ENCODE data around the gene LY6G6D. TPM values are rescaled to one million over a fixed set of nuclear protein-coding genes. Genes with fewer than 3 reads are reported as not detected.
A peak's percentile ranks its signal among the peaks of the same experiment; 100 is the strongest.

Gene LY6G6D
- total RNA-seq, 1 donor from 2014 or later, result not detected

DNA sequence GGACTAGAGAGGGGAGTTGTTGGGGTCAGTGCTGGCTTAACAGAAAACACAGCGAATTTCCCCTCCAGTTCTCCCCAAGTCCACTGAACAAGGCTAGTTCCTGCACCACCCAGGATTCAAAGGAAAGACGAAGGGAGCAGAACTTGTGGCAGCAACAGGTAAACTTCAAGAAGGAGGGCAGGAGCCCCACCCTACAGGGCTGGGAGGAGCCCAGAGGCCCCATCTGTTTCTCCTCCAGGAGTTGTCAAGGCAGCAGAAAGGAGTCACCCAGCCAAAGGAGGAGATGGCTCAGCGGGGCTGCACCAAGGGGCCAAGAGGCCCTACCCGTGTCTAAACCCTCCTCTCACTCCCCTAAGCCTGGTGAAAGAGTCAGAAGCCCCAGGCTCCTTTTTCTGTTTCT is 49.0 kb downstream of the LY6G6D start:
- H3K4me1 Mint-ChIP-seq, result peaks cover 35% of the 10 kb centered on the region
- no peak overlapping the region for H3K4me3 Mint-ChIP-seq
- H3K27ac Mint-ChIP-seq (ENCODE audit: unreplicated experiment), result no peak overlapping the region
- H3K9me3 Mint-ChIP-seq, result no peaks in the 10 kb centered on the region
- no peaks in the 10 kb centered on the region for H3K27me3 Mint-ChIP-seq (ENCODE audit: low read depth)
- no peak for DNase-seq (ENCODE audit: low read depth, low spot score)
- H3K36me3 Mint-ChIP-seq (ENCODE audit: low read depth), result peaks cover 24% of the 10 kb centered on the region
- TF ChIP-seq, protein P1, sequence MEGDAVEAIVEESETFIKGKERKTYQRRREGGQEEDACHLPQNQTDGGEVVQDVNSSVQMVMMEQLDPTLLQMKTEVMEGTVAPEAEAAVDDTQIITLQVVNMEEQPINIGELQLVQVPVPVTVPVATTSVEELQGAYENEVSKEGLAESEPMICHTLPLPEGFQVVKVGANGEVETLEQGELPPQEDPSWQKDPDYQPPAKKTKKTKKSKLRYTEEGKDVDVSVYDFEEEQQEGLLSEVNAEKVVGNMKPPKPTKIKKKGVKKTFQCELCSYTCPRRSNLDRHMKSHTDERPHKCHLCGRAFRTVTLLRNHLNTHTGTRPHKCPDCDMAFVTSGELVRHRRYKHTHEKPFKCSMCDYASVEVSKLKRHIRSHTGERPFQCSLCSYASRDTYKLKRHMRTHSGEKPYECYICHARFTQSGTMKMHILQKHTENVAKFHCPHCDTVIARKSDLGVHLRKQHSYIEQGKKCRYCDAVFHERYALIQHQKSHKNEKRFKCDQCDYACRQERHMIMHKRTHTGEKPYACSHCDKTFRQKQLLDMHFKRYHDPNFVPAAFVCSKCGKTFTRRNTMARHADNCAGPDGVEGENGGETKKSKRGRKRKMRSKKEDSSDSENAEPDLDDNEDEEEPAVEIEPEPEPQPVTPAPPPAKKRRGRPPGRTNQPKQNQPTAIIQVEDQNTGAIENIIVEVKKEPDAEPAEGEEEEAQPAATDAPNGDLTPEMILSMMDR (conservative IDR thresholded peaks at IDR 0.05), result no peak

DNA sequence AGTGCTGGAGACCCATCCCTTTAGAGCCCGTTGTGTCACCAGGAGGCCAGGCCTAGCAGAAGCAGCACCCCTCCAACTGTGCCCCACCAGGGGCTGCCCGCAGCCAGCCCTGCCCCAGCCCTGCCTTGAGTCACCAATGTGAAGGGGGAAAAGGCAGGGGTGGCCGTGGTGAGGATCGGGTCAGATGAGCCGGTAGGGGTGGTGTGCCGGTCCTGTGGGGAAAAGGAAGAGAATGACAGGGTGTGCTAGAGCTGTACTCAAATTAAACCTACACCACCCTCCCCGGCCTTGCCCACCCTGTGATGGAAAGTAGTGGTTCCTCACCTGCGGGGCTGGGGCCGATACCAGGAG is 50.4 kb downstream of the LY6G6D start:
- H3K27me3 Mint-ChIP-seq (ENCODE audit: low read depth), result no peaks in the 10 kb centered on the region
- TF ChIP-seq, protein P1 (conservative IDR thresholded peaks at IDR 0.05), result no peak
- H3K27ac Mint-ChIP-seq (ENCODE audit: unreplicated experiment), result no peak overlapping the region
- no peak for DNase-seq (ENCODE audit: low read depth, low spot score)
- H3K4me3 Mint-ChIP-seq, result no peak overlapping the region
- no peaks in the 10 kb centered on the region for H3K9me3 Mint-ChIP-seq
- H3K4me1 Mint-ChIP-seq, result peaks cover 40% of the 10 kb centered on the region
- H3K36me3 Mint-ChIP-seq (ENCODE audit: low read depth), result peaks cover 18% of the 10 kb centered on the region

DNA sequence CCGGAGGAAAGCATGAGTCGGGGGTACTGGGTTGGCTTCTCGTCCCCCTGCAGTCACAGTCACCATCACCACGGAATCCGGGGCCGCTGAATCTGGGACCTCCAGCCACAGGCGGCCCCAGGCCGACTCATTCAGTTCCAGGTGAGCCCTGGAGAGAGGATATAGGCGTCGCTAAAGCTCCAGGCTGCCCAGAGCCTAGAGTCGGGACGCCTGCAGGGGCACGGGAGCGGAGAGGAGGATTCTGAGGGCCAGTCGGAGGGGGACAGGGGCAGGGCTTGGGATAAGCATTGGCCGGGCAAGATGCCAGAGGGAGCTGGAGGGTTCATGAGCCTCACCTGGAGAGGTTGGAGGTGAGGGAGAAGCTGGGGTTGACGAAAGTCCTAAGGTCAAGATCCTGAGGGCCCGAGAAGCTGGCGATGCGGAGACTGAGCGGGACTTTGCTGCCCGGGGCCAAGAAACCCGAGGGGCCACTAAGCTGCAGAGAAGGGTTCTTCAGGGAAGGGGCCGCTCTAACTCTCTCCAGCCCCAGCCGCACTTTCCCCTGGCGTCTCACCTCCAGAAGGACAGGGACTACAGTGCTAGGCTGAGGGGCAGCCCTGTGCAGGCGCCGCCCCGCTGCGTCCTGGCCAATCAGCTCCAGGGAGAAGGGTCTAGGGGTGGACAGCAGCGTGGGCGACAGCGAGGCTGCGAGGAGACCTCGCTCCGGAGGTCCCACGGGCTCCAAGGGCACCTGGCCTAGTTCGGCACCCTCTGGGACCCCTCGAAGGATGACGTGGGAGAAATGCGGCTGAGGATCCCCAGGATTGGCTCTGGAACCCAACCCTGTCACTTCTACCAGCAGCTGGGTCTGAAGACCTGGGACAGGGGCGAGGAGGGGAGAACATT is 51.0 kb downstream of the LY6G6D start:
- DNase-seq (ENCODE audit: low read depth, low spot score), result no peak
- TF ChIP-seq, protein P1 (conservative IDR thresholded peaks at IDR 0.05), result no peak
- Mint-ChIP-seq H3K4me1 (peaks cover 36% of the 10 kb centered on the region), H3K27me3 (ENCODE audit: low read depth) (no peaks in the 10 kb centered on the region), H3K9me3 (no peaks in the 10 kb centered on the region), H3K36me3 (ENCODE audit: low read depth) (peaks cover 13% of the 10 kb centered on the region), H3K4me3 (peak overlapping the region; percentile 60), H3K27ac (ENCODE audit: unreplicated experiment) (no peak overlapping the region)

DNA sequence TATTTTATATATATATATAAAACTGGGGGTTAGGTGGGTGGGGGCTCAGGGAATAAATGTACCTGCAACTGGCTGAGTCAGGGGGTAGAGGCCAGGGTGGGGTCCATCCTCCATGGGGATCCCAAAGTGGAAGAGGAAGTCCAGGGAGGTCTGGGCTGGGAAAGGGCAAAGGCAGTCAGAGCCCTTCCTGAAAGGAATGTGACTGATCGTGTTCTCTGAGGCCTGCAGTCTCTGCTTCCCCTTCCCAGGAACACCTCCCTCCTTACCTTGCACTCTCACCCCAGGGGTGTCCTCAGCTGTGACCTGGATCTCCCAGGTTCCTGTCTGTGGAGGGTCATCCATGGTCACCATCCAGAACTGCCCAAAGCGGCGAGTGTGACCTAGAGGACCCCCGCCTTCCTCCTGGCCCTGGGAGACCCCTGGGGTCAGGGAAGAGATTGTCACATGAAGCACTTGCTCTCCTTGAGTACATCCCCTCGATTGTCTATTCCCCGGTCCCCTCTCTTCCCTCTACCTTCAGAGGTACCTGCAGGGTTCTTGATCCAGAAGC is 52.0 kb downstream of the LY6G6D start:
- Mint-ChIP-seq H3K27ac (ENCODE audit: unreplicated experiment) (peak overlapping the region; percentile 29), H3K4me3 (no peak overlapping the region), H3K9me3 (no peaks in the 10 kb centered on the region), H3K27me3 (ENCODE audit: low read depth) (no peaks in the 10 kb centered on the region), H3K36me3 (ENCODE audit: low read depth) (peaks cover 8% of the 10 kb centered on the region), H3K4me1 (peaks cover 32% of the 10 kb centered on the region)
- DNase-seq (ENCODE audit: low read depth, low spot score), result no peak
- TF ChIP-seq, protein P1 (conservative IDR thresholded peaks at IDR 0.05), result no peak

Small RNA genes lying within 50 kb of the gene (microRNA-seq; reads per million reads assigned to microRNA genes)
- 8.3 reads per million, percentile 13 among the genes with 10 or more reads in this experiment for gene MIR4646

Other genes with a start within 250 kb of the LY6G6D start
- 0.61 TPM in 1 of 2 replicates, not detected in the other for gene MICB, start 217.2 kb upstream of the LY6G6D start, total RNA-seq
- gene MCCD1, start 186.4 kb upstream of the LY6G6D start, total RNA-seq, result not detected in 2 replicates
- gene DDX39B, start 173.3 kb upstream of the LY6G6D start, total RNA-seq, result 836 and 881 TPM in 2 replicates
- 3.3 and 5.1 TPM in 2 replicates for gene ATP6V1G2, start 168.7 kb upstream of the LY6G6D start, total RNA-seq
- 25.7 and 28.6 TPM in 2 replicates for gene NFKBIL1, start 167.7 kb upstream of the LY6G6D start, total RNA-seq
- 0.26 and 0.36 TPM in 2 replicates for gene LTA, start 143.1 kb upstream of the LY6G6D start, total RNA-seq
- not detected in 2 replicates for gene TNF, start 139.8 kb upstream of the LY6G6D start, total RNA-seq
- not detected in 2 replicates for gene LTB, start 132.9 kb upstream of the LY6G6D start, total RNA-seq
- gene LST1, start 129.1 kb upstream of the LY6G6D start, total RNA-seq, result not detected in 2 replicates
- gene NCR3, start 122.3 kb upstream of the LY6G6D start, total RNA-seq, result not detected in 2 replicates
- gene AIF1, start 100.1 kb upstream of the LY6G6D start, total RNA-seq, result not detected in 2 replicates
- 347 and 356 TPM in 2 replicates for gene PRRC2A, start 94.6 kb upstream of the LY6G6D start, total RNA-seq
- gene BAG6, start 62.7 kb upstream of the LY6G6D start, total RNA-seq, result 439 and 459 TPM in 2 replicates
- 3.8 and 4.2 TPM in 2 replicates for gene APOM, start 59.5 kb upstream of the LY6G6D start, total RNA-seq
- gene C6orf47, start 54.6 kb upstream of the LY6G6D start, total RNA-seq, result 23.5 TPM in 2 replicates
- gene GPANK1, start 50.4 kb upstream of the LY6G6D start, total RNA-seq, result 16.8 and 17.6 TPM in 2 replicates
- 185 and 188 TPM in 2 replicates for gene CSNK2B, start 49.3 kb upstream of the LY6G6D start, total RNA-seq
- 24.0 and 24.2 TPM in 2 replicates for gene LY6G5B, start 45.4 kb upstream of the LY6G6D start, total RNA-seq
- gene LY6G5C, start 34.3 kb upstream of the LY6G6D start, total RNA-seq, result 9.1 and 11.0 TPM in 2 replicates
- gene ABHD16A, start 12.0 kb upstream of the LY6G6D start, total RNA-seq, result 70.9 and 73.6 TPM in 2 replicates
- not detected in 2 replicates for gene LY6G6F, start 8.5 kb upstream of the LY6G6D start, total RNA-seq
- 1.2 TPM in 2 replicates for gene LY6G6C, start 6.4 kb downstream of the LY6G6D start, total RNA-seq
- gene MPIG6B, start 8.0 kb downstream of the LY6G6D start, total RNA-seq, result not detected in 2 replicates
- gene DDAH2, start 14.0 kb downstream of the LY6G6D start, total RNA-seq, result 186 and 194 TPM in 2 replicates
- 305 and 313 TPM in 2 replicates for gene CLIC1, start 21.2 kb downstream of the LY6G6D start, total RNA-seq
- gene MSH5, start 24.7 kb downstream of the LY6G6D start, total RNA-seq, result 79.5 and 86.2 TPM in 2 replicates
- gene SAPCD1, start 47.3 kb downstream of the LY6G6D start, total RNA-seq, result 21.3 and 25.1 TPM in 2 replicates
- gene VWA7, start 62.0 kb downstream of the LY6G6D start, total RNA-seq, result 2.0 and 2.7 TPM in 2 replicates
- gene VARS1, start 80.4 kb downstream of the LY6G6D start, total RNA-seq, result 162 and 163 TPM in 2 replicates
- 122 and 135 TPM in 2 replicates for gene LSM2, start 91.6 kb downstream of the LY6G6D start, total RNA-seq
- gene HSPA1L, start 99.9 kb downstream of the LY6G6D start, total RNA-seq, result 1.5 and 1.8 TPM in 2 replicates
- gene HSPA1A, start 100.2 kb downstream of the LY6G6D start, total RNA-seq, result 70.3 and 72.3 TPM in 2 replicates
- 78.5 and 82.5 TPM in 2 replicates for gene HSPA1B, start 112.4 kb downstream of the LY6G6D start, total RNA-seq
- 46.3 and 49.9 TPM in 2 replicates for gene NEU1, start 147.5 kb downstream of the LY6G6D start, total RNA-seq
- gene SLC44A4, start 163.6 kb downstream of the LY6G6D start, total RNA-seq, result 0.32 and 0.84 TPM in 2 replicates
- 202 and 205 TPM in 2 replicates for gene EHMT2, start 182.3 kb downstream of the LY6G6D start, total RNA-seq
- 60.8 and 61.1 TPM in 2 replicates for gene ZBTB12, start 186.7 kb downstream of the LY6G6D start, total RNA-seq
- gene C2, start 212.4 kb downstream of the LY6G6D start, total RNA-seq, result 0.35 and 1.2 TPM in 2 replicates
- not detected in 2 replicates for gene CFB, start 230.7 kb downstream of the LY6G6D start, total RNA-seq
- gene NELFE, start 243.6 kb downstream of the LY6G6D start, total RNA-seq, result 86.1 and 88.4 TPM in 2 replicates
- 77.9 and 88.7 TPM in 2 replicates for gene SKIC2, start 243.8 kb downstream of the LY6G6D start, total RNA-seq

All from neural crest cell (in vitro differentiated cells).